Islet precursor cell (in vitro differentiated cells): ENCODE data around the gene FBXW5.

Experiments used
- DNase-seq: peaks from one replicate; pipeline ENCODE4 v3.0.0-alpha.2; 2018

The FBXW5 gene

DNA sequence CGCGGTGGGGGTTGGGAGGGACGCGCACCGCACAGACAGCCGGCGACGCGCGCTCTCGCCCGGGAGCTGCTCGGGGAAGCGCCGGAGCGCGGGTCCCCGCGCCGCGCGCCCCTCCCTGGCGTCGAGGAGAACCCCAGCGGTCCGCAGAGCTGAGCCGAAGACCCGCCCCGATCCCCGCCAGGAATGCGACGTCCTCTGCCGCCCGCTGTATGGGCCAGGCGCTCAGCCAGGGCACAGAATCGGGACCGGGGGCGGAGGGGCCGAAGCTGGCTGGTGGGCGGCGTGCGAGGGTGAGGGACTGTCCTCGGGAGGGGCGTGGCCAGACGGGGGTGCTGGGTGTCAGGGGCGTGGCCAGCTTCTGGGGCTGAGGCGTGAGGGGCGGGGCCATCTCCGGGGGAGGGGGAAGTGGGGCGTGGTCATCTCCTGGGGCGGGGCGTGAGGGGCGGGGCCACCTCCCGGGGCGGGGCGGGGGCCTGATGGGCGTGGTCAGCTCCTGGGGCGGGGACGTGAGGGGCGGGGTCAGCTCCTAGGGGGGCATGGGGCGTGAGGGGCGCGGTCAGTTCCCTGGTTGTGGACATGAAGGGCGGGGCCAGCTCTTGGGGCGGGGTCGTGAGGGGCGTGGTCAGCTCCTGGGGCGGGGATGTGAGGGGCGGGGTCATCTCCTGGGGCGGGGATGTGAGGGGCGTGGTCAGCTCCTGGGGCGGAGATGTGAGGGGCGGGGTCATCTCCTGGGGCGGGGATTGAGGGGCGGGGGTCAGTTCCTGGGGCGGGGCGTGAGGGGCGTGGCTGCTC lies 33.7 kb upstream of the FBXW5 start:
- DNase-seq, result peak; percentile 84

DNA sequence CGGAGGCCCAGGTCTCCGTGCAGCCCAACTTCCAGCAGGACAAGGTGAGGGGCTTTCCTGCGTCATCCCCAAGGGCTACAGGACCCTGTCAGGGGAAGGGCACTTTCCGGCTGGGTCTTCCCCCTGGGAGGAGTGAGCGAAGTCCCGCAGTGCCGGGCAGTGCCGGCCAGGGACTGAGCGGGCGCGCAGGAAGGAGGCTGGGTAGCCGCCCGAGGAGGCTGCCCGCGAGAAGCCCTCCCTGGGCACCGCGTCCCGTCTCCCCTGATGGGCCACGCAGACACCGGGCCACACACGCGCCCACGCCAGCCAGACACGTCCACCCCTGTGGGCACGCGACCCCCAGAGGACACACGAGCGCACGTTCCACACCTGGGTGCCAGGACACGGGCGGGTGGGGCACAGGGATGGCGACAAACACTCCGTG lies 33.1 kb upstream of the FBXW5 start:
- no peak for DNase-seq

DNA sequence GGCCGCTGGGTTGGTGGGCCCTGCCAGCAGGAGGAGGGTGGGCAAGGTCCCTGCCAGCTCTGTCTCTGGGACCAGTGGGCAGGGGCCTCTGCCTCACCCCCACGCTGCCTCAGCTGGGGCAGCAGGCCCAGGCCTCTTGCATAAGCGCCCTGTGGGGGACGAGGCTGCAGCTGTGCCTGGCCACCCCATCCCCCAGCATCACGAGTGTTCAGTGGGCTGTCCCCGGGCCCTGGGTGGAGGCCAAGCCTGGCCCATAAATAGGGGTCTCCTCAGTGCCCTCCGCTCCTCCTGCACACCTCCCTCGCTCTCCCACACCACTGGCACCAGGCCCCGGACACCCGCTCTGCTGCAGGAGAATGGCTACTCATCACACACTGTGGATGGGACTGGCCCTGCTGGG lies 32.7 kb upstream of the FBXW5 start, which contains the start of gene PTGDS:
TSS of gene PTGDS (plus strand) at position 282 of the 400 bp plus-strand sequence. CDS start at position 357, 75 bp downstream.
- DNase-seq, result no peak

DNA sequence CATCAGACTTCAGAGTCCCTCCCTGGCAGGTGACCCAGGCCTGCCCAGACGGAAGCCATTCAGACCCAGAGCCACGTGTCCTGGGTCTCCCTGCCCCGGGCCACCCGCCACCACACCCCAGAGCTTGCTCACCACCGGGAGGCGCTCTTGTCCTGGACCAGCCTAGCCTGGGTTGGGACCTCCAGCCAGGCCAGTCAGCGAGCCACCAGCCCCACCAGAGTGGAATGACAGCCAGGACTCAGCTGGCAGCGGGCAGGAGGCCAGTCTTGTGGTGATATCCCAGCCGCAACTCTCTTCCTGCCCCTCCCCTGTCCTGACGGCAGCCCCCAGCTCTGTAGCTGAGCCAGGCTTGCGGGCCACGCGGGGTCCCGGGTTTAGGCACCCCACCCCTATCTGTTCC lies 31.1 kb upstream of the FBXW5 start:
- DNase-seq, result no peak

DNA sequence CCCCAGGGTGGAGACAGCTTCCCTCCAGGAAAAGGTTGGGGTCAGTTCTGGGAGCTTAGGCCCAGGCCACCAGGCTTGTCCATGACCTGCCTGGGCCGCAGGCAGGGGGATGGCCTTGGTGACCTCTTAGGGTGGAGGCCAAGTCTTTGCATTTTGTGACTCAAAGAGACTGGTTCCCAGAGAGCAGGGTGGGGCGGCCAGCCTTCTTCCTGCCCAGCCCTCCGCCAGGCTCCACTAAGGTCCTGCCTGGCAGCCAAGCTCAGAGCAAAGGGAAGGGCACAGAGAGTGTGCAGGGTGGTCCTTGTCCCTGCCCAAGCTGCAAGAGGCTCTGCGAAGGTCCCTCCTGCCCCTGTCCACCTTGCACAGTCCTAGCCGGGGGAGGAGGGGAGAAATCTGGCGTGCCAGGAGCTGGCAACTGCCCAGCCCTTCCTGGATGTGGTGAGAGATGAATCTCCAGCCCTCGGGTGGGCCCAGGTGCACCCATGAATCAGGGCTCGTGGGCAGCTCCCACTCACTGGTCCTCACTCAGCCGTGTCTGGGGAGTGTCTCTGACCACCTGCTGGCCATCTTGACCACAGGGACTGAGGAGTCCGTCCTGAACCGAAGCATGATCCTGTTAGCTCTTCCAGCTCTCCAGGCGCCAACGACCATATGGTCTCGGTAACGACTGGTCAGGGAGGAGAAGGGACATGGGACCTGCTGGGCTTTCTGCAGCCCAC lies 30.4 kb upstream of the FBXW5 start:
- no peak for DNase-seq

DNA sequence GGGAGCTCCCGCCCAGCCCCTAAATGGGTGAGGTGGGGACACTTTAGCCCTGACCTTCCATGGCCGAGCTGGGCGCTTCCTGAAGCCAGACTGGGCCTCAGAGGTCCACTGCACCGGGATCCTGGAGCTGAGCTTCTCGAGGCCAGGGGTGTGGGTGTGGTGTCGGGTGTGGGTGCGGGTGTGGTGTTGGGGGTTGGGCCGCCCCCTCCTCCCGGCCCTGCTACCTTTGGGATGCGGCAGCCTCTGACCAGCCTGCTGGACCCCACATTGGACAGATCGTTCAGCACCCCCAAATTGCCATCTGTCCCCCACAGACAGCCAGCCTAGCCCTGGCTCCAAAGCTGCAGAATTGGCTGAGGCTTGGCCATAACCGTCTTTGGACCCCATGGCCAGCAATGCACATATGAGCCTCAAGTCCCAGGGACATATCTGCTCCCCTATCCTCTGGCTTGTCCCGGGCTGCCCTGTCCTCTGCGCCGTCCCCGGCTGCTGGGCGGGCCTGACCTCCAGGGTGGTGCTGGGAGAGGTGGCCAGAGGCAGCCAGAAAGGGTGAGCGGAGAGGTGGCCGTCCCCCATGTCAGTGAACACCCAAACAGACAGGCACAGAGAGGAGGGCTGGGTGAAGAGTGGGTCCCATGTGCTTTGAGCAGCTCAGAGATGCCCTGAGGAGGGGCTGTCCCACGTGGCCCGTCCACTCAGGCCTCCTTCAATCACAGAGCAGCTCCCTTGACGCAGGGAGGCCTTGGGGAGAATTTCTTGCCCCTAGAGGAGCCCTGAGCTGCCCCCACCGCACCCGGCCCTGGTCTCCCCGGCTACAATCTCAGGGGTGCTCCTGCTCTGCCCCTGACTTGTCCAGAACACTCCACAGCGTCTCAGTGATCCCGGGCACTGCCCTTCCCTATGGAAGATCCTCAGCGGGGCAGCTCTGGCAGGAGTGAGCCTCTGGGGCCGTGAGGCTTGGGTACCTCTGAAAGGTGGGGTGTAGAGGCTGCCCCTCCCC lies 29.4 kb upstream of the FBXW5 start:
- no peak for DNase-seq

DNA sequence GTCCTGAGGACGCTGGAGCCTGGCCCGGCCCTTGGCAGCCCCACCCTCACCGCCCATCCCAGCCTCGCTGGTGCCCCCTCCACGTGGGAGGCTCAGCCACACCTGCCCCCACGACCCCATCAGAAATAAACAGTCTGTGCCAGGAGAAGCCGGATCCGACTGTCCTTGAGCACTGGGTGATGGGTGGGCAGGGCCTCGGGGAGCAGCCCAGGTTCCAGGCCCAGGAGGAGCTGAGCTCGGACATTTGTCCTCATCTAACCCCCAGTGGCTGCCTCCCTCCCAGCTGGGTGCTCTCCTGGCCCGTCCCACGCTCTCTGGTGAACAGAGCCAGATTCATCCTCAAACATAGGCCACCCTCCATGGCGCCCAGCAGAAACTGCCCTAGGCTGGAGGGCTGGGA lies 28.2 kb upstream of the FBXW5 start:
- no peak for DNase-seq

DNA sequence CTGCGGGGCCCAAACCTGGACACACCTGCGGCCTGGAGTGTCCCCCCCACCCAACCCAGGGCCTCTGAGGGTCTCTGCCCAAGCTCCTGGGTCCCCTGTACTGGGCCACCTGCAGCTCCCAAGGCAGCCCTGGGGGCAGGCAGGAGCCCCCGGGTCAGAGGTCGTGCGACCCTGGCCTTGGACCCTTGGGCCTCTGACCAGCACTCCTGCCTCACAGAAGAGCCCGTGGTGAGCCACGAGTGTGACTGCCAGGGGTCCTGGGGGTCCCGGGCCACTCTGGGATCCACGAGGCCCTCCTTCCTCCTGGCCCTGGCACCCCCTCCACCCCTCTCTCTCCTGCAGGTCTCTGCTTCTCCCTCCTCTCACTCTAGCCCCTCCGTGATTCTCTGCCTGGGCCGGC lies 27.8 kb upstream of the FBXW5 start:
- no peak for DNase-seq

DNA sequence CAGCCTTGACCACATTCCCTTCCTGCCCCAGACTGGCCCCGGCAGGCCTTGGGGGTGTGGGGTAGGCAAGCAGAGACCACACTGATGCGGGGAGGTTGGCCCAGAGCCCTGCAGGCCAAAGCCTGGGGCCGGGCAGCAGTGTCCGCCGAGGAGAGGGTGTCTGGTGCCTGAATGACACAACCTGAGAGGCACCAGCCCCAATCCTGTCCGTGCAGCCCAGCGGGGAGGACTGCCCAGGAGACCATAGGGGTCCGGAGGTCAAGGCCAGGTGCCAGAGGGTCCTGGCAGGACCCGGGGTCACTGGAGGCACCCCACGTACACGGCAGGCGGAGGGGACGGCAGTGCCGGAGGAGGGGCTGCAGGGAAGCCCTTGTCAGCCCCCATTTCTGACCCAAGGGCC lies 27.2 kb upstream of the FBXW5 start:
- DNase-seq, result no peak

DNA sequence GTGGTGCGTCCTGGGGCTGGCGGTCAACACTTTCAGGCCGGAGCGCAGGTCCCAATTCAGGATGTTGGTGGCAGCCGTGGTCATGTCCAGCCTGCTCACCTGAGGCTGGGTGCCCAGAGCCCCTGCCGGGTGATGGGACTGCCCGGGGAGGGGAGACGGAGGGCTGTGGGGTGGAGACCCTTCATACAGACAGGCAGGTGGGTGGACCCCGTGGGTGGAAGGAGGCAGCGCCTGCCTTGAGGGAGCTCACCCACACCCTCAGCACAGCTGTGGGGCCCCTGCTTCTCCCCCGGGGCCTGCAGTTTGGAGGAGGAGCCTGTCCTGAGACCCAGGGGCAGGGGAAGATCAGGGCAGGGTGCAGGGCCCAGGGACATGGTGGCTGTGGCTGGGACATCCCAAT lies 25.8 kb upstream of the FBXW5 start:
- no peak for DNase-seq

DNA sequence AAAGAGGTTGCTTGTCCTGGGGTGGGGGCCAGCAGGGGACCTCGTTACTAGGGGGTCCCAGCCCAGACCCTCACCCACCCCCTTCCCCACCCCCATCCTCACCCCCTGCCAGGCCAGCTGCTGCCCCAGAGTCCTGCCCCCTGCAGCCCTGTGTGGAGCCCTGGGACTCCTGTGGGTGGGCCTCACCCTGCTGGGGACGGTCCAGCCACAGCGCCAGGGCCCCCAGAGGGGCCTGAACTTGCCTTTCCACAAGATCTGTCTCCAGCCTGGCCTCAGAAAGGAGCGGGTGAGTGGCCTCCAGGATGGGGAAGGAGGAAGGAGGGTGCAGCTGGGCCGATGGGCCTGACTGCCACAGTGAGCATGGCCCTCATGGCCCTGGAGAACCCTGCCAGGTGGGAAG lies 25.2 kb upstream of the FBXW5 start:
- no peak for DNase-seq

DNA sequence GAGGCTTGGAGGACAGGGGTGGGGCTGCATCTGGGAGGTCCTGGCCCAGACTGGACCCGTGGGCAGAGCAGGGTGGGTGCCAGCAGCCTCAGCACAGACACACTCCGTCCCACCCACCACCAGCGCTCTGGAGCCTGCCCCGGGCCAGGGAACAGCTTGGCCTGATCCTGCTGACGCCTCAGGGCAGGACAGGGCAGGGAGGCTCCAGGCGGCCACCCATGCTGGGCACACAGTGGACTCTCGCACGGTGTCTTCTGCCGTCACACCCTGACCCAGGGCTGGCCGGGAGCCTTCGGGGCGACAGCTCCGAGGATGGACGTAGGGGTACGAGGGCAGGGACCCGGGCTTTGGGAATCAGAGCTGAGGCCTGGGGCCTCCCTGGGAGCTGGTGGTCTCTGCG lies 24.6 kb upstream of the FBXW5 start:
- DNase-seq, result no peak

DNA sequence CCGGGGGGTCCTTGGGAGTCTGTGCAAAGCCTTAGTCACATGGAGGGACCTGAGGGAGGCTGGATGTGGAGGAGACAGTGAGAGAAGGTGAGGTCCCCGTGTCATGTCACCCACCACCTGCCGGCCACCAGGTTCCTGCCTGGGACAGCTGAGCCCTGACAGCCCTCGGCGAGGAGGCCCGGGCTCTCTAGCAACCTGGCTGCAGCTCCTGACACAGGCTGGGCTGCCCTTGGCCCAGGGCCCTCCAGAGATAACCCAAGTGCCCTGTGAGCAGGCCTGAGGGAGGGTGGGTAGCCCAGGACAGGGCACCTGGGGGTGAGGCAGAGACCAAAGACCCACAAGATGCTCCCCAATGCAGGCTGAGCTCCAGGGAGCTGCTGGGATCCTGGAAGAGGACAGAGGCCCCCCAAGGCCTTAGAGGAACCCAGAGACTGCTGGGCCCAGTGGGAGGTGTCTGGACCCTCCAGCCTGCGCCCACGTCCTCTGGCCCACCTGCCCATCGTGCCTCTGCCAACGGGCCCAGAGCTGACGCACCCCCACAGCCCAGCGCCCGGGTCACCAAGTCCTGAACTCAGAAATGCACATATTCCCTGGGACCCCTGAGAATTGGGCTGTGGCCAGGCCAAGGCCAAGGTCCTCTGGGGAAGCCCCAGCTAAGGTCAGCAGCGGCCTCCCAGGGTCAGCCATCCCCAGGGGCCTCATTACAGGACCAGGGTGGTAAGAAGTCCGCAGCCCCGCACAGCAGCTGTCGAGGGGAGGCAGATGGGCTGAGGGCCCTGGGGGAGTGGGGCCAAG lies 24.0 kb upstream of the FBXW5 start:
- DNase-seq, result no peak

DNA sequence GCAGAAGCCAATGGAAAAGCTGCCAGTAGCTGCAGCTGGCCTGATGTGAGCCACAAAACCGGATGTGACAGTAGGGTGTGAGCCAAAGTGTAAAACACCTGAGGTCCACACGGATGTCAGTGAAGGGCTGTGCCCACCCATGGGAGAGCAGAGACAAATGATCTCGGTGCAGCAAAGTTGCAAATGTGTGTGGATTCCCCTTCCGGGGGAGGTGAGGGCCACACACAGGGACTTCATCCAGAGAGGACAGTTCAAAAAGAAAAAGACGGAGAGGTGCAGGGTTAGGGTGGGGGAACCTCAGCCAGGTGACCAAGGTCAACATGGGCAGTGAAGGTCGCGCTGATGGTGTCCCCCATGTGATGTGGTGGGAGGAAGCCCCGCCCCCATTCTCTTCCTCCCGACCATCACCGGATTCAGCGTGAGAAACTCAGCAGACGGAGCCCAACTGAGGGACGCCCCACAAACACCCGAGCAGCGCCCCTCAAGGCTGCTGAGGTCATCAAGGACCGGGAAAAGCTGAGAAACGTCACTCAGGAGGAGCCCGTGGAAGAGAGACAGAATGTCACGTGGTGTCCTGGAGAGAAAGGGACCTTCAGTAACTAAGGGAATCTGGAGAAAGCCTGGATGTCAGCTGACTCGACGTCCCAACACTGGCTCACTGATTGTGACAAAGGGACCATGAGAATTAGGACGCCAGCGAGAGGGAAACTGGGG lies 21.4 kb upstream of the FBXW5 start:
- no peak for DNase-seq

DNA sequence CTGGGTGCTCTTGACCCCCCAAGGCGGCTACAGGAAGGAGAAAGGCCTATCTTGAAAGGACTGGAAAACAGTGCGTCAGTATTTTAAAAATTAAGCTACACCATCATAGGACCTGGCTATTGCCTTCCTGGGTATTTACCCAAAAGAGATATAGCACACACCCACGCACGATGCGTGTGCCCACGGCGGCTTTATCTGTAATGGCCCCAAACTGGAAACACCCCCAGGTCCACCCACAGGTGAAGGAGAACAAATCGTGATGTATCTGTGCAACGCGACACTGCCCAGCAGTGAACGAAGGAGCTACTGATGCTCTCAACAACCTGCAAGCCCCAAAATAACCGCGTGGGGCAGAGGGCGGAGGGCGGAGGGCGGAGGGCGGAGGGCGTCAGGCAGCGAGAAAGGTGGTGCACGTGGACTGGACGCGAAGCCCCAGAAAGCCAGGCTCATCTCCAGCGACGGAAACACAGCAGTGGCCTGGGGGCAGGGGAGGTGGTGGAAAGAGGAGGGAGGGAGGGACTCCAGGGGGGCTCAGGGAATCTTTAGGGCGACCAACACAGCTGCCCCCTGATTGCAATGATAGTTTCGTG lies 20.4 kb upstream of the FBXW5 start:
- no peak for DNase-seq

DNA sequence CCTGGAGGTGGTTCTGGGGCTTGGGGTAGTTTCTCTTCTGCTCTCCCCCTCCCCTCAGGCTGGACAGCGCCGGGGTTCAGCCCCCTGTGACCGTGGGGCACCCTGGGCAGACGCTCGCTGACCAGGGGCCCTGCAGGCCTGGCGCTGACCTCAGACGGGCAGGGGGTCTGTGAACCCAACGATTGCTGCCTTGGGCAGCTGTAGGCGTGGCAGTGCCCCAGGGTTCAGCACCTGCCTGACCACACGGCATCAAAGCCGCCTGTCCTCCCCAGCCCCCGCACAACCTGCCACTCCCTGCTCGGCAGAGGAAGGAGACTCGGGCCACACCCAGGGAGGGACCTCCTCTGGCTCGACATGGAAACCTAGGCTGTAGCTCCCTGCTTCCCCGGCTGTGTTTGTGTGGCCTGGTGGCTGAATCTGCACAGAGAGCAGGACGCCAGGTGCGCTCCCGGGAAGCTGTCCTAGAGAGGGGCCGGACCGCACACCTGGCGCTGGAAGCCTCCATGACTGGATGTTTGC lies 19.7 kb upstream of the FBXW5 start:
- no peak for DNase-seq

DNA sequence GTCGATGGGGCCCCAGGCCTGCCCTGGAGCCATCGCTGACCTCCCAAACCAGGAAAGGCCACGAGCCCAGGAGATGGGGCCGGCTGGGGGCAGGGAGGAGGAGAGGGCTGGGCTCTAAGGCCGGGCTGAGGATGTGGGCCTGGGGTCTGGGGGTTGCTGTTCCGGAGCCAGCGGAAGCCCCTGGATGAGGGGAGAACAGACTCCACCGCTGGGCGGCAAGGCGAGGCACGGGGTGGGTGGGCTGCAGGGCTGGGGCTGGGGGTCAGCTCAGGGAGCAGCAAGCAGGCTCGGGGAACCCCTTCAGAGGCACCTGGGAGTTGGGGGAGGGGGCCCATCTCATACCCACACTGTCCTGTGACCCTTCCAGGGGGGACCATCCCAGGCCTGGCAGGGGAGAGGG lies 19.2 kb upstream of the FBXW5 start:
- no peak for DNase-seq

DNA sequence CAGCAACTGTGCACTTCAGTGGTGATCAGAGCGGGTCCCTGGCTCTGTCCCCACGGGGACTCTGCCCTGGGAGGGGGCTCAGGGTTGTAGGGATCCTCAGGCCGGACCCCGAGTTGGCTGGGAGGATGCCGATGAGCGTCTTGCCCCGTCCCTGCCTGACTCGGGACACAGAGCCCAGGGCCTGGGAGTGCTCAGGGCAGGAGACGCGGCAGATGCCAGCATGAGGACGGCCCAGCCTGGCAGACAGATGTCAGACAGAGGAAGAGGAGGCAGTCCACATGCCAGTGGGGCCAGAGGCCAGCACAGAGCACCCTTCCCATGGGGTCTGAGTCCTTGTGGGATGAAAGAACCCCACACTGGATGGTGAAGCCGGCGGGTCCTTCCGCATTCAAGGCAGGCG lies 18.8 kb upstream of the FBXW5 start:
- no peak for DNase-seq

DNA sequence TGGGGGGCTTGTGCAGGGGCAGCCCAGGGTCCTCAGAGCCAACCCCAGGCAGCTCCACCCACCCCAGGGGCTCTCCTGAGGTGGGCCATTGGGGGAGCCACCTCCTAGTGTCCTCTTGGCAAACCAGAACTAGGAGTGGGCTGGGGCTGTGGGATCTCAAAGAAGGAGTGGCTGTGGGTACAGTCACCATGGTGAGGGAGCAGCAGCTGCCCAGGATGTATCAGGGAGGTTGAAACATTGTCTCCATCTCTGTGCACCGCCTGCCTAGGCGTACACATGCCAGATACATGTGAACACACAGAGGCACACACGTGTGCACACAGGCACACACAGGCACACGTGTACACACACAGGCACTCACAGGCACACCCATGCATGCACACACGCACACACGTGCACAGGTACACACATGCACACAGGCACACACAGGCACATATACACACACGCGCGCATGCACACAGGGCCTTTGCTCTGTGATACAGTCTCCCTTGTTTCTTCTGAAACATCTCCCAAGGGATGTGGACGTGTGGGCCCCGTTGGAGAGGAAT lies 18.2 kb upstream of the FBXW5 start:
- no peak for DNase-seq

DNA sequence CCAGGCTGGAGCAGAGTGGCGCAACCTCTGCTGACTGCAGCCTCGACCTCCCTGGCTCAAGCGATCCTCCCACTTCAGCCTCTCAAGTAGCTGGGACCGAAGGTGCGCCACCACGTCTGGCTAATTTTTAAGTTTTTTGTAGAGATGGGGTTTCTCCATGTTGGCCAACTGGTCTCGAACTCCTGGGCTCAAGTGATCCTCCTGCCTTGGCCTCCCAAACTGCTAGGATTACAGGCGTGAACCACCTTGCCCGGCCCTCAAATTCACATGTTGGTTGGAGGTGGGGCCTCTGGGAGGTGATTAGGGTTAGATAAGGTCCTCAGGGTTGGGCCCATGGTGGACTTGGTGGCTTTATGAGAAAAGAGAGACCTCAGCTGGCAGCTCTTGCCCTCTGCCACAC lies 17.6 kb upstream of the FBXW5 start:
- DNase-seq, result no peak
